ENCODE results near the gene E2F3. TPM values are rescaled to one million over a fixed set of nuclear protein-coding genes. Genes with fewer than 3 reads are reported as not detected.
A peak's percentile ranks its signal among the peaks of the same experiment; 100 is the strongest.

E2F3 gene
- polyA plus RNA-seq, 3 donors = 7.5 to 14.6 (median 8.9) TPM

GRCh38 chr6:20436719-20437118 lies 35.0 kb downstream of the E2F3 start:
- Histone ChIP-seq H4K20me1 (ENCODE audit: insufficient read depth, low read length) (peaks cover 91% of the 10 kb centered on the region), H3K4me2 (replicated peaks; ENCODE audit: extremely low read depth, low read length, poor library complexity, severe bottlenecking) (no peak overlapping the region), H3K9me3 (replicated peaks in 1 of 2; ENCODE audit: control insufficient read depth in 1 of 2, insufficient read depth in 1 of 2, low read length in 2 of 2) (no peaks in the 10 kb centered on the region), H3K79me2 (ENCODE audit: insufficient read depth, low read length) (peaks cover 98% of the 10 kb centered on the region), H3K9ac (ENCODE audit: insufficient read depth, low read length, poor library complexity, severe bottlenecking) (no peak overlapping the region), H2AFZ (ENCODE audit: insufficient read depth, low read depth, low read length, poor library complexity, severe bottlenecking) (no peak overlapping the region), H3K27me3 (ENCODE audit: control insufficient read depth in 2 of 2, insufficient read depth in 2 of 2, low read length in 2 of 2) (no peaks in the 10 kb centered on the region), H3K4me3 (replicated peaks in 1 of 3; ENCODE audit: low read depth in 2 of 3, low read length in 3 of 3) (no peak overlapping the region), H3K36me3 (replicated peaks in 1 of 2; ENCODE audit: control insufficient read depth in 1 of 2, insufficient read depth in 2 of 2, low read length in 2 of 2) (peaks cover 3 to 59% of the 10 kb centered on the region in 2 donors), H3K4me1 (ENCODE audit: control insufficient read depth in 1 of 2, insufficient read depth in 2 of 2, low read length in 2 of 2) (no peaks in the 10 kb centered on the region), H3K27ac (ENCODE audit: low read depth in 1 of 2, low read length in 2 of 2) (peak overlapping the region in 1 of 2 donors; percentile 39)
- peaks cover 12% of the 10 kb centered on the region for H3K4me1 Mint-ChIP-seq
- peaks cover 37 to 54% of the 10 kb centered on the region in 2 donors for H3K36me3 Mint-ChIP-seq
- TF ChIP-seq CTCF (IDR thresholded peaks at IDR 0.05) = no peak
- WGBS (ENCODE audit: insufficient coverage) = 100% methylated on average over 1 of the region's 2 CpGs
- H3K27ac Mint-ChIP-seq = peak overlapping the region in 3 of 7 donors; percentile 6 to 60 (median 46)
- DNase-seq = no peak
- no peaks in the 10 kb centered on the region for H3K27me3 Mint-ChIP-seq (ENCODE audit: low read depth in 3 of 3)
- peaks cover 0 to 3% (median 0%) of the 10 kb centered on the region in 7 donors for H3K9me3 Mint-ChIP-seq
- H3K4me3 Mint-ChIP-seq = no peak overlapping the region
- intact Hi-C loops (cut with micrococcal nuclease) = no loop called here

GRCh38 chr6:20437639-20438038 lies 36.0 kb downstream of the E2F3 start:
- Mint-ChIP-seq H3K4me1 (peaks cover 19% of the 10 kb centered on the region), H3K36me3 (peaks cover 30 to 54% of the 10 kb centered on the region in 2 donors), H3K9me3 (peaks cover 0 to 3% (median 0%) of the 10 kb centered on the region in 7 donors), H3K4me3 (no peak overlapping the region), H3K27ac (peak overlapping the region in 1 of 7 donors; percentile 4), H3K27me3 (ENCODE audit: low read depth in 3 of 3) (no peaks in the 10 kb centered on the region)
- 96% methylated on average over 5 of the region's 8 CpGs for WGBS (ENCODE audit: insufficient coverage)
- Histone ChIP-seq H3K79me2 (ENCODE audit: insufficient read depth, low read length) (peaks cover 98% of the 10 kb centered on the region), H3K4me2 (replicated peaks; ENCODE audit: extremely low read depth, low read length, poor library complexity, severe bottlenecking) (no peak overlapping the region), H3K4me3 (replicated peaks in 1 of 3; ENCODE audit: low read depth in 2 of 3, low read length in 3 of 3) (no peak overlapping the region), H3K9ac (ENCODE audit: insufficient read depth, low read length, poor library complexity, severe bottlenecking) (no peak overlapping the region), H3K4me1 (ENCODE audit: control insufficient read depth in 1 of 2, insufficient read depth in 2 of 2, low read length in 2 of 2) (no peaks in the 10 kb centered on the region), H3K27me3 (ENCODE audit: control insufficient read depth in 2 of 2, insufficient read depth in 2 of 2, low read length in 2 of 2) (no peaks in the 10 kb centered on the region), H3K36me3 (replicated peaks in 1 of 2; ENCODE audit: control insufficient read depth in 1 of 2, insufficient read depth in 2 of 2, low read length in 2 of 2) (peaks cover 0 to 58% of the 10 kb centered on the region in 2 donors), H3K27ac (ENCODE audit: low read depth in 1 of 2, low read length in 2 of 2) (no peak overlapping the region), H2AFZ (ENCODE audit: insufficient read depth, low read depth, low read length, poor library complexity, severe bottlenecking) (no peak overlapping the region), H3K9me3 (replicated peaks in 1 of 2; ENCODE audit: control insufficient read depth in 1 of 2, insufficient read depth in 1 of 2, low read length in 2 of 2) (no peaks in the 10 kb centered on the region), H4K20me1 (ENCODE audit: insufficient read depth, low read length) (peaks cover 85% of the 10 kb centered on the region)
- DNase-seq = no peak
- TF ChIP-seq CTCF (IDR thresholded peaks at IDR 0.05) = no peak
- intact Hi-C loops (cut with micrococcal nuclease) = no loop called here

All from CD14-positive monocyte (primary cell).